HEK293 (cell line): Measurements from ENCODE around the gene SLC39A3.

Experiments
- GLIS2 ChIP-seq: fragments of 450-650 bp; formaldehyde crosslinking; IDR thresholded peaks from 2 replicates; pipeline ENCODE4 v1.5.1; 2016; ENCODE audit warnings: missing biosample characterization, missing genetic modification characterization
- HOXC10 ChIP-seq: sonication (generic); formaldehyde crosslinking; IDR thresholded peaks from 2 replicates; pipeline ENCODE4 v1.8.1; 2023; ENCODE audit warnings: mild to moderate bottlenecking, missing genetic modification reagents
- KLF16 ChIP-seq: fragments of 450-650 bp; formaldehyde crosslinking; IDR thresholded peaks from 2 replicates; pipeline ENCODE4 v1.5.1; 2017; ENCODE audit warnings: missing biosample characterization, missing genetic modification characterization
- ZNF394 ChIP-seq: fragments of 450-650 bp; formaldehyde crosslinking; IDR thresholded peaks from 2 replicates; pipeline ENCODE4 v1.5.1; 2016; ENCODE audit warnings: missing biosample characterization, missing genetic modification characterization, mild to moderate bottlenecking, moderate library complexity, borderline replicate concordance
- TF ChIP-seq, protein P1 (sequence below): fragments of 450-650 bp; formaldehyde crosslinking; IDR thresholded peaks from 2 replicates; pipeline ENCODE4 v1.5.1; 2016; ENCODE audit warnings: missing biosample characterization, missing genetic modification characterization
- TF ChIP-seq, protein P2 (sequence below): fragments of 450-650 bp; IDR thresholded peaks from 2 replicates; pipeline ENCODE4 v1.5.1; 2018; ENCODE audit warnings: missing biosample characterization, missing genetic modification characterization

DNA sequence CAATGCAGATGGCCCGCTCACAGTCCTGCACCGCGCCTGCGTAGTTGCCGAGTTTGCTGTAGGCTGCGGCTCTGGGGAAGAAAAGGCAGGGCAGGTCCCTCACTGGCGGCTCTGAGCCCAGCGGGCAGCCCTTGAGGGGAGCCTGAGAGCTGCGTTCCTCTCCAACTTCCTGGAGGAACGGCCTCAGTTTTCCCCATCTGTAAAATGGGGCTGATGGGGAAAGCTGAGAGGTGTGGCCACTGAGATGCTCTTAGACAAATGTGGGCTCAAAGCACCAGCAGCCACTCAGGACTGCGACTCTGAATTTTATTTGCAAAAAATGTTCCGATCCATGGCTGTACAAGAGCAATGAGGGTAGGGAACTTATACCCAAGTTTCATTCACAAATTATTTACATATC, 23.9 kb upstream of the SLC39A3 start:
- TF ChIP-seq KLF16 (tag by site-specific recombination) (no peak), GLIS2 (tag by site-specific recombination) (no peak), HOXC10 (no peak), ZNF394 (tag by site-specific recombination) (no peak)
- TF ChIP-seq, protein P1, sequence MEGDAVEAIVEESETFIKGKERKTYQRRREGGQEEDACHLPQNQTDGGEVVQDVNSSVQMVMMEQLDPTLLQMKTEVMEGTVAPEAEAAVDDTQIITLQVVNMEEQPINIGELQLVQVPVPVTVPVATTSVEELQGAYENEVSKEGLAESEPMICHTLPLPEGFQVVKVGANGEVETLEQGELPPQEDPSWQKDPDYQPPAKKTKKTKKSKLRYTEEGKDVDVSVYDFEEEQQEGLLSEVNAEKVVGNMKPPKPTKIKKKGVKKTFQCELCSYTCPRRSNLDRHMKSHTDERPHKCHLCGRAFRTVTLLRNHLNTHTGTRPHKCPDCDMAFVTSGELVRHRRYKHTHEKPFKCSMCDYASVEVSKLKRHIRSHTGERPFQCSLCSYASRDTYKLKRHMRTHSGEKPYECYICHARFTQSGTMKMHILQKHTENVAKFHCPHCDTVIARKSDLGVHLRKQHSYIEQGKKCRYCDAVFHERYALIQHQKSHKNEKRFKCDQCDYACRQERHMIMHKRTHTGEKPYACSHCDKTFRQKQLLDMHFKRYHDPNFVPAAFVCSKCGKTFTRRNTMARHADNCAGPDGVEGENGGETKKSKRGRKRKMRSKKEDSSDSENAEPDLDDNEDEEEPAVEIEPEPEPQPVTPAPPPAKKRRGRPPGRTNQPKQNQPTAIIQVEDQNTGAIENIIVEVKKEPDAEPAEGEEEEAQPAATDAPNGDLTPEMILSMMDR (tag by site-specific recombination), result no peak
- TF ChIP-seq, protein P2, sequence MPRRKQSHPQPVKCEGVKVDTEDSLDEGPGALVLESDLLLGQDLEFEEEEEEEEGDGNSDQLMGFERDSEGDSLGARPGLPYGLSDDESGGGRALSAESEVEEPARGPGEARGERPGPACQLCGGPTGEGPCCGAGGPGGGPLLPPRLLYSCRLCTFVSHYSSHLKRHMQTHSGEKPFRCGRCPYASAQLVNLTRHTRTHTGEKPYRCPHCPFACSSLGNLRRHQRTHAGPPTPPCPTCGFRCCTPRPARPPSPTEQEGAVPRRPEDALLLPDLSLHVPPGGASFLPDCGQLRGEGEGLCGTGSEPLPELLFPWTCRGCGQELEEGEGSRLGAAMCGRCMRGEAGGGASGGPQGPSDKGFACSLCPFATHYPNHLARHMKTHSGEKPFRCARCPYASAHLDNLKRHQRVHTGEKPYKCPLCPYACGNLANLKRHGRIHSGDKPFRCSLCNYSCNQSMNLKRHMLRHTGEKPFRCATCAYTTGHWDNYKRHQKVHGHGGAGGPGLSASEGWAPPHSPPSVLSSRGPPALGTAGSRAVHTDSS (tag by site-specific recombination), result no peak
